ENCODE measurements around the gene OR51E1.

Gene OR51E1

GRCh38 chr11:4637662-4638047 is 6.1 kb upstream of the OR51E1 start:
- no peak for TF ChIP-seq CTCF (IDR thresholded peaks at IDR 0.05; ENCODE audit: low read depth, low read length, missing control alignments)
- no peak for DNase-seq (ENCODE audit: extremely low read depth, low read depth)
- no peak overlapping the region for H3K4me3 ChIP-seq (replicated peaks; ENCODE audit: low read depth, low read length)

GRCh38 chr11:4639931-4640330 is 3.9 kb upstream of the OR51E1 start:
- DNase-seq (ENCODE audit: extremely low read depth, low read depth) = no peak
- no peak overlapping the region for H3K4me3 ChIP-seq (replicated peaks; ENCODE audit: low read depth, low read length)
- TF ChIP-seq CTCF (IDR thresholded peaks at IDR 0.05; ENCODE audit: low read depth, low read length, missing control alignments) = no peak

GRCh38 chr11:4641501-4641900 is 2.3 kb upstream of the OR51E1 start:
- TF ChIP-seq CTCF (IDR thresholded peaks at IDR 0.05; ENCODE audit: low read depth, low read length, missing control alignments) = no peak
- no peak for DNase-seq (ENCODE audit: extremely low read depth, low read depth)
- no peak overlapping the region for H3K4me3 ChIP-seq (replicated peaks; ENCODE audit: low read depth, low read length)

- no peak for DNase-seq (ENCODE audit: extremely low read depth, low read depth)
- TF ChIP-seq CTCF (IDR thresholded peaks at IDR 0.05; ENCODE audit: low read depth, low read length, missing control alignments) = no peak
- H3K4me3 ChIP-seq (replicated peaks; ENCODE audit: low read depth, low read length) = no peak overlapping the region
Observed at GRCh38 chr11:4642043-4642442, 1.7 kb upstream of the OR51E1 start.

GRCh38 chr11:4643076-4643475 is 706 bp upstream of the OR51E1 start:
- no peak overlapping the region for H3K4me3 ChIP-seq (replicated peaks; ENCODE audit: low read depth, low read length)
- no peak for DNase-seq (ENCODE audit: extremely low read depth, low read depth)
- no peak for TF ChIP-seq CTCF (IDR thresholded peaks at IDR 0.05; ENCODE audit: low read depth, low read length, missing control alignments)

GRCh38 chr11:4644233-4644632 is 451 bp downstream of the OR51E1 start:
- no peak for TF ChIP-seq CTCF (IDR thresholded peaks at IDR 0.05; ENCODE audit: low read depth, low read length, missing control alignments)
- no peak overlapping the region for H3K4me3 ChIP-seq (replicated peaks; ENCODE audit: low read depth, low read length)
- no peak for DNase-seq (ENCODE audit: extremely low read depth, low read depth)

- no peak for TF ChIP-seq CTCF (IDR thresholded peaks at IDR 0.05; ENCODE audit: low read depth, low read length, missing control alignments)
- H3K4me3 ChIP-seq (replicated peaks; ENCODE audit: low read depth, low read length) = no peak overlapping the region
- no peak for DNase-seq (ENCODE audit: extremely low read depth, low read depth)
Observed at GRCh38 chr11:4645974-4646373, 2.2 kb downstream of the OR51E1 start.

Data from HFF-Myc (cell line).